CD4-positive, alpha-beta T cell treated with Interleukin-10 for 1 hour (primary cell): ENCODE measurements around the gene CHAT.

Experiments used
- DNase-seq: peaks from one replicate; pipeline ENCODE4 v3.0.0-alpha.2; 2020

The CHAT gene

DNA sequence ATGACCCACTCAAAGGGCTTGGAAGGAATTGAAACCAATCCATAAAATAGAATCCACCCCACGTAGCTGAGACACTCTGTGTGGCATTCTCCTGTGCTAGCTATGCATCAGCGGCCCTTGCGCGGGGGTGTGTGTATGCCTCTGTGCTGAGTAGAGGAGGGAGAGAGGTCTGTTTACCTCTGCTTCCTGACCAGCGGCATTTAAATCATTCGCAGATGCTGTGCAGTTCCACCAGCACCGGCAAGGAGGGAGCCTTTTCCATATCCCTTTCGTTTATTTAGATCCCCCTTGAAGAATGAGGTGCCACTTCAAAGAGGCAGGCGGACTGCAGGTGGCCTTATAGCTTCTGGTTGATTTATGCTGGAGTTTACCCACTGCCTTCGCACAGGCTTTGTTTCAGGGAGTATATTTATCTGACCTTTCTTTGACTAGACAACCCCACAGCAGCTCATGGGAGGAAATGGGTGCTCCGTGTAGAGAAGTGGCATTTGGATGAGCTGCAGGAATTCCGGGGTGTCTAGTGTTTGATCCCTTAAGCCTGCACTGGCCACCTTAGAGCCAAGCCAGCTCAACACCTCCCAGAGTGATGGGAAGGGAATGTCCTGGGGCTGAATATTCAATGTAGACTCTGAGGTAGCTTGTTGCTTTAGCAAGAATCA is 77.0 kb downstream of the CHAT start:
- no peak for DNase-seq

DNA sequence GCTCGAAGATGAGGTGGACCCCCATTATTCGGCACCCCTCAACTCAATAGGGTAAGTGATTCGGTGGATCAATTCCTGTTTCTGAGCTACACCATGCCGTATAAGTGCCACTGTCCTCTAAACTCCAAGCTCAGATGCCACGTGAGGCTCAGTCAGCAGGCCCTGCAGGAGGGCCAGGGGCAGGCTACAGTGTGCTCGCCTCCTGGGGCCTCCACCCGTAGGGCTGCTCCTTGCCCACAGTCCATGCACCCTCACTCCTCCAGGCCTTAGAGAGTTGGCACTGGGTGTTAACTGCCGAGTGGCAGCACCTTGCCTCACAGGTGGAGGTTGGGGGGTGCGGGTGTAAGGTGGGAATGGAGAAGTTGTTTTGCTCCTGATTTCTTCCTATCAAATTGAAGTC is 77.8 kb downstream of the CHAT start:
- DNase-seq: no peak

- DNase-seq: no peak
Measured at GRCh38 chr10:49694466-49694865, 80.6 kb downstream of the CHAT start.

DNA sequence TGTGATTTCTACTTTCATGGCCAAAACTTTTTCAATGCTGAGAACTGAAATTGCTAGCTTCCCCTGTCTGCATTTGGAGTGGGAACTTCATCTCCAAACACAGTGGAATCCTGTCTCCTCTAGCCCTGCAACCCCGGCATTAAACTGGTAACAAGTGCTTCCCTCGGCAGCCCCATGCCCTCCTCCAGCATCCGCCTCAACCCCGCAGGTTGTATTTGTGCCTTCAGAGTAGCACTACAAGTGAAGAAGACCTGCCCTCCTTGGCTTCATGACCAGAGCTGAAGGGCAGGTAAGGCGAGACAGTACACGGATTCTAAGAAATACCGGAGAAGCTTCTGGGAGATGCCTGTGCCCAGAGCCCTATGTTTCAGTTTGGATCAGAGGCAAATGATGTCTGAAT is 82.5 kb downstream of the CHAT start:
- DNase-seq: no peak

DNA sequence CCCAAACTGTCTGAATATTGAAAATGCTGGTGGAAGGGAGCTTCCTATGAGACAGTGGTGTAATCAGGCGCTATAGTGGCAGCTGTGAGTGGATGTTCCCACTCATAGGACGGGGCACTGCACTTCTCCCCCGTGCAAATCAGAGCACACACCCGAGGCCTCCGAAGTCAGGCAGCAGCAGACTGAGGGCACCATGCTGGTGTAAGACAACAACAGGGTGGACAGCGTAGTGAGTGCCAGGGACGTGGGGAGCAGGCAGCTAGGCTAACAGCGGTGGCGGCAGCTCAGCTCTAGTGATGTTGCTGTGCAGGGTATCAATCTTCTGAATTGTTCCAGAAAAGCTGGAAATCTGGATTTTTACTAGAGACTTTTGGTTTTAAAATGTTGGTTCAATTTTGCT is 84.8 kb downstream of the CHAT start:
- no peak for DNase-seq

DNA sequence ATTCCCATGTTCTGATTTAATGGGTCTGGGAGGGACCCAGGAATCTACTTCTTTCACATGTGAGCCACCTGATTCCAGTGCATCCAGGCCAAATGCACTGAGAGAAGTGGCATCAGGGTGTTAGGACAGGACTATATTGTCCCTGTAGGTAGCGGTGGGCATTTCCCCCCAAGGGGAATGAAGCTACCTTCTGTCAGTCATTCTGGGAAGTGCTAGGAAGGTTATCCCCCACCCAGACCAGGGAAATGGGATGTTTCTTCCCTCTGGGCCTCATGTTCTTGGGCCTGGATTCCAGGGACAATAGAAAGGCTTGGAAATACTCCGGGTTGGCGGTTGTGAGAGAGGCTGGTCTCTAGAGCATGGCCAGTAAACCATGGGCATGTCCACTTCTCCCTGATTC is 86.4 kb downstream of the CHAT start:
- DNase-seq: no peak

GRCh38 chr10:49700997-49701396 is 87.2 kb downstream of the CHAT start:
- no peak for DNase-seq

- no peak for DNase-seq
Measured at GRCh38 chr10:49707585-49707984, 93.7 kb downstream of the CHAT start.

DNA sequence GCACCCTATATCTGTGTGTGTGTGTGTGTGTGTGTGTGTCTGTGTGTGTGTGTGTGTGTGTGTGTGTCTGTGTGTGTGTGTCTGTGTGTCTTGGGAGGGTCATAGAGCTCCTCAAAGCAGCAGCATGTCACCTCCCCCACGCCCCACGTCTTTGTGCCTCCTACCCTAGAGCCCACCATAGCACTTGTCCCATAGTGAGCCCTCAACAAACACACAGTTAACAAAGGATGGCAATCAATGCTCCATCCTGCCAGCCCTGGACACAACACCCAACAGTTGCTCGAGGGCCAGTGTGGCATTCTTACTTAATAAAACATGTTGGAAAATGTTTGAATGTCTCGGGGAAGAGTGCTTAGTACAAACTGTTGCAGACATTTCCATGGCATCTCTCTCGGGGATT is 96.1 kb downstream of the CHAT start:
- DNase-seq: no peak

GRCh38 chr10:49710966-49711365 is 97.1 kb downstream of the CHAT start:
- no peak for DNase-seq

DNA sequence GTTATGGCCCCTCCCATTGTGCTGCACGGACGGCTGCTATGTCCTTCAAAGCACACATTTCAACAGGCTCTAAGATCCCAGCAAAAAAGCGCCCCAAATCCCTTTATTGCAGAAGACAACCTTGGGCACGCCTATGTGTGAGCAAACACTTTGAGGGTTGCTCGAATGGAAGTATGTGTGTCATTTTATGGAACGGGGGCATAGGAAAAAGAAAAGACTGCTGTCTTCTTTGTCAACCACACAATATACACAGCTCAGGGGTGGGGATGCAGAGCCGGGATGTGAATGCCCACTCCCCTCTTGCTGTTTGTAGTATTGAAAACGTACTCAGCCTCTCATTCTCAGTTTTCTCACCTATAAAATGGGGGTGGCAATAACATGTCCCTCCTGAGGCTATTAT is 97.6 kb downstream of the CHAT start:
- DNase-seq: no peak

DNA sequence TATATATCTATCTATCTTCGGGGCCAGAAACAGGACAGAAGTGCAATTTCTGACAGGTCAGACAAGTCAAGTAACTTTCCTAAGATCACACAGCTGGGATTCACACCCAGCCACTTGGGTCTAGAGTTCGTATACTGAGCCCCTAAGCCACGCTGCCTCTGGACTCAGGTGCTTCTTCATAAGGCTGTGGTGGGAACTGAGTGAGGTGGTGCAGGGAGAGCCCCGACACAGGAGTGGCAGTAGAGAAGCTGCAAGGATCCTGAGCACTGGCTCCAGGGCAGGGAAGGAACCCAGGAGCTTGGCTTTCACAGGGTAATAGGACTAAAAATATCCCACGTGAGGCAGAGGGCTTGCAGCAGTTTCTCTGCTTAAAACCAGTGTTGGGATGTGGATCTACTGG is 99.4 kb downstream of the CHAT start:
- no peak for DNase-seq
